Uterus (tissue), 4 donors: ENCODE measurements around the gene MAB21L4. TPM values are rescaled to one million over a fixed set of nuclear protein-coding genes. Genes with fewer than 3 reads are reported as not detected.

Experiments
- DNase-seq, 2 donors: peaks; one replicate each; pipeline ENCODE4 v3.0.0-alpha.2; 2019 to 2020
- H3K27ac ChIP-seq, 2 donors: fragments of 200-600 bp; sonication (generic); 1 replicate in 1 of 2; 2 replicates in 1 of 2; pipeline ENCODE4 v1.5.1; 2016 to 2018
- H3K27me3 ChIP-seq, 2 donors: fragments of 200-600 bp; sonication (generic); one replicate each; pipeline ENCODE4 v1.5.1; 2018 to 2019; ENCODE audit warnings: control low read depth in 1 of 2
- H3K36me3 ChIP-seq, 2 donors: fragments of 200-600 bp; sonication (generic); one replicate each; pipeline ENCODE4 v1.5.1; 2019; ENCODE audit warnings: control low read depth in 1 of 2
- H3K4me1 ChIP-seq, 2 donors: fragments of 200-600 bp; sonication (generic); one replicate each; pipeline ENCODE4 v1.5.1; 2018 to 2019; ENCODE audit warnings: control low read depth in 1 of 2
- H3K4me3 ChIP-seq, 2 donors: fragments of 200-600 bp; sonication (generic); 1 replicate in 1 of 2; 2 replicates in 1 of 2; pipeline ENCODE4 v1.5.1; 2018 to 2019; ENCODE audit warnings: mild to moderate bottlenecking in 1 of 2
- H3K9me3 ChIP-seq, 2 donors: fragments of 200-600 bp; sonication (generic); one replicate each; pipeline ENCODE4 v1.5.1; 2019; ENCODE audit warnings: control low read depth in 1 of 2
- CTCF ChIP-seq, 4 experiments: fragments of 200-600 bp in 2 of 4; fragments of 450-650 bp in 2 of 4; sonication (generic) in 2 of 4; IDR thresholded peaks; one replicate each; pipeline ENCODE4 v1.5.1; 2016 to 2019; ENCODE audit warnings: antibody characterized with exemption in 4 of 4, mild to moderate bottlenecking in 2 of 4, moderate library complexity in 1 of 4
- POLR2A ChIP-seq, 2 donors: fragments of 450-650 bp; IDR thresholded peaks; one replicate each; pipeline ENCODE4 v1.6.1; 2016; ENCODE audit warnings: antibody characterized with exemption in 2 of 2, mild to moderate bottlenecking in 1 of 2, moderate library complexity in 1 of 2
- intact Hi-C: fragments of 100-400 bp; cut with DNase I; formaldehyde crosslinking; loops from one replicate; pipeline ENCODE4 v1.15.1; 2023; ENCODE audit warnings: low total_unique reads
- total RNA-seq, 4 donors: library from RNA; depleted of rRNA in 3 of 4; stranded (reverse); fragments of >200 nt in 3 of 4; gene quantifications; one replicate each; pipeline versions ENCODE4 v1.1.0 to v1.2.4, GENCODE V29; 2014 to 2023
- donor health status: DM: yes; HTN: yes; CAD: no.

MAB21L4 gene
- total RNA-seq, 4 donors from 2014 or later: 0.97 TPM; not detected in 3

DNA sequence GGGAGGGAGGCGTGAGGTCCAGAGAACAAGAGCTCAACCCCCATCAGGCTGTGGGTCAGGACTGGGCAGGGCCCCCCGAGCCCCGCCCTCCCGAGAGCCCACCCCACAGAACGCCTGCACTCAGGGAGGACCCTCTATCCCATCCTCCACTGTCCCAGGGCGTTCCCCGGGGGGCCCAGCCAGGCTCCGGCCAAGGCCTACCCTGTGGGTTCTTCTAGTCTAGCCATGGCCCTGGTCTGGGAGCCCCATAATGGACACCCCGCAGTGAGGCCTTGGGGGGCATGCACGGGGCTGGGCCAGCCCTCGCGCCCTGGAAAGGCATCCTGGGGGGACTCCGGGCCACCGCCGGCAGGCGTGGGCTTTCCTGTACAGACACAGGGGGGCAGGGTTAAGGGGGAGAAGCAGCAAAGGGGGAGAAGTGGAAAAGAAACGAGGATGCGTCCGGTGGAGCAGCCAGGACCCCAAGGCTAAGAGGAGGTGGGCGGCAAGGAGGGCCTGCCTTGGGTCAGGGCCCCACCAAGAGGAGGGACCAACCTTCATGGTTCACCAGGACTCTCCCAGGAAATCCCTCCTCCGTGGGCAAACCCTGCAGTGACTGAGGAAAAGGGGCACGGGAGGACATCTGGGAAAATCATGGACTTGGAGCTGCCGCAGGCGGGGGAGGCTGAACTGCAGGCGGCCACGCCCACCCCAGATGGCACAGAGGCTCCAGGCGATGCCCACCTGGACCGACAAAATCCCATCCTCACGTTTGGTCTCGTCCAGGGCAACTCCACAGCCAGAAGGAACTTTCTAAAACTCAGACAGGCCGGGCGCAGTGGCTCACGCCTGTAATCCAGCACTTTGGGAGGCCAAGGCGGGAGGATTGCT lies 7.5 kb upstream of the MAB21L4 start:
- no peak for DNase-seq
- TF ChIP-seq CTCF (IDR thresholded peaks at IDR 0.05) (no peak), POLR2A (IDR thresholded peaks at IDR 0.05) (no peak)
- Histone ChIP-seq H3K9me3 (no peaks in the 10 kb centered on the region), H3K27me3 (no peaks in the 10 kb centered on the region), H3K36me3 (no peaks in the 10 kb centered on the region), H3K4me1 (no peaks in the 10 kb centered on the region), H3K27ac (no peak overlapping the region), H3K4me3 (no peak overlapping the region)
- intact Hi-C loops: no loop called here

GRCh38 chr2:240902615-240903041 lies 6.7 kb upstream of the MAB21L4 start:
- Histone ChIP-seq H3K36me3 (no peaks in the 10 kb centered on the region), H3K27me3 (no peaks in the 10 kb centered on the region), H3K4me1 (no peaks in the 10 kb centered on the region), H3K27ac (no peak overlapping the region), H3K9me3 (no peaks in the 10 kb centered on the region), H3K4me3 (no peak overlapping the region)
- TF ChIP-seq CTCF (IDR thresholded peaks at IDR 0.05) (no peak), POLR2A (IDR thresholded peaks at IDR 0.05) (no peak)
- intact Hi-C loops: no loop called here
- DNase-seq: no peak

- Histone ChIP-seq H3K27me3 (no peaks in the 10 kb centered on the region), H3K36me3 (no peaks in the 10 kb centered on the region), H3K4me1 (no peaks in the 10 kb centered on the region), H3K9me3 (no peaks in the 10 kb centered on the region), H3K27ac (no peak overlapping the region), H3K4me3 (no peak overlapping the region)
- DNase-seq: no peak
- intact Hi-C loops: no loop called here
- TF ChIP-seq CTCF (IDR thresholded peaks at IDR 0.05): no peak
- TF ChIP-seq POLR2A (IDR thresholded peaks at IDR 0.05): no peak
These were observed 6.1 kb upstream of the MAB21L4 start for GRCh38 chr2:240901986-240902614.

GRCh38 chr2:240900141-240900860 lies 4.3 kb upstream of the MAB21L4 start:
- H3K4me1 ChIP-seq: no peaks in the 10 kb centered on the region
- intact Hi-C loops: no loop called here
- H3K27me3 ChIP-seq: no peaks in the 10 kb centered on the region
- no peak overlapping the region for H3K27ac ChIP-seq
- no peak for DNase-seq
- no peak overlapping the region for H3K4me3 ChIP-seq
- TF ChIP-seq CTCF (IDR thresholded peaks at IDR 0.05) (no peak), POLR2A (IDR thresholded peaks at IDR 0.05) (no peak)
- no peaks in the 10 kb centered on the region for H3K36me3 ChIP-seq
- no peaks in the 10 kb centered on the region for H3K9me3 ChIP-seq

DNA sequence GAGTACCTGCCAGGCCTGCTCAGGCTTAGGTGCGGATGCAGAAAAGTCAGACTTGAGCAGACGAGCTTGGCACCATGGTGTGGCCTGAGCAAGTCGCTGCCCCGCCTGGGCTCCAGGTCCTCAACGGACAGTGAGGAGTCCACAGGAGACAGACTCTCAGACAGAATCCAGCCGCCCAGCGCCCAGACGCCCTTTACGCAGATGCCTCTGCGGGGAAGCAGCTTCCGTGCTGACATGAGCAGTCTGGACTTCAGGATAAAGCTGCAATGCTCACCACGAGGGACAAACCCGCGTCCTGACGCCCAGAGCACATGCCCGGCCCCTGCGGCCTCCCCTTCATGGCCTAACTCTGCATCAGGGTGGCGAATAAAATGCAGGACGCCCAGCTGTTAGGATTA lies 3.5 kb upstream of the MAB21L4 start:
- Histone ChIP-seq H3K9me3 (no peaks in the 10 kb centered on the region), H3K27ac (no peak overlapping the region), H3K27me3 (no peaks in the 10 kb centered on the region), H3K4me3 (no peak overlapping the region), H3K4me1 (no peaks in the 10 kb centered on the region), H3K36me3 (no peaks in the 10 kb centered on the region)
- DNase-seq: no peak
- intact Hi-C loops: no loop called here
- no peak for TF ChIP-seq POLR2A (IDR thresholded peaks at IDR 0.05)
- TF ChIP-seq CTCF (IDR thresholded peaks at IDR 0.05): no peak
